Measurements from ENCODE around the gene IFNA4. TPM values are rescaled to one million over a fixed set of nuclear protein-coding genes. Genes with fewer than 3 reads are reported as not detected.

Gene IFNA4
- not detected in 5 replicates for total RNA-seq (2022; extraction: Qiagen RNA extraction; ENCODE audit: low read depth)

DNA sequence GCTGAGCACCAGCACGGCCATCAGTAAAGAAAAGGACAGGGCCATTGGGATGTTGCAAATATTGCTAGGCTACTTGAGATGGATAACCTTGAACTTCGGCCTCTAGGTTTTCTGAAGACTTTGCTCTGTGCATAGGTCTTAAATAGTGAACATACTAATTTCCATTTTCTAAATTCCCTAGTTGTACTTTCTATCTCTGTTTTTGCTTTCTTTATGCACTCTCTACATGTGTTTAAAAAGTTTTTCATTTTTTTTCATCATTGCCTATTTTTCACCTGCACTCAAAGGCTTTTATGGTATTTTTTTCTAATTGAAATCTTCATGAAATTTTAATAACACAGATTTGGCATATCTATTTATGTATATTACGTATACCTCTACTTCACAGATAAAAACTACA is at the start of gene IFNA4:
Gene IFNA4 (minus strand): TSS at position 101 of the 400 bp plus-strand sequence. CDS start 56 bp downstream, at position 45.

DNA sequence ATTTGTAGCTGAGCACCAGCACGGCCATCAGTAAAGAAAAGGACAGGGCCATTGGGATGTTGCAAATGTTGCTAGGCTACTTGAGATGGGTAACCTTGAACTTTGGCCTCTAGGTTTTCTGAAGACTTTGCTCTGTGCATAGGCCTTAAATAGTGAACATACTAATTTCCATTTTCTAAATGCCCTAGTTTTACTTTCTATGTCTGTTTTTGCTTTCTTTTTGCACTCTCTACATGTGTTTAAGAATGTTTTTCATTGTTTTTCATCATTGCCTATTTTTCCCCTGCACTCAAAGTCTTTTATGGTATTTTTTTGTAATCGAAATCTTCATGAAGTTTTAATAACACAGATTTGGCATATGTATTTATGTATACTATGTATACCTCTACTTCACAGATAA is 40.7 kb upstream of the IFNA4 start, which contains the start of gene IFNA17:
Gene IFNA17 (minus strand): TSS at position 101 of the 400 bp plus-strand sequence. CDS start 49 bp downstream, at position 52.

DNA sequence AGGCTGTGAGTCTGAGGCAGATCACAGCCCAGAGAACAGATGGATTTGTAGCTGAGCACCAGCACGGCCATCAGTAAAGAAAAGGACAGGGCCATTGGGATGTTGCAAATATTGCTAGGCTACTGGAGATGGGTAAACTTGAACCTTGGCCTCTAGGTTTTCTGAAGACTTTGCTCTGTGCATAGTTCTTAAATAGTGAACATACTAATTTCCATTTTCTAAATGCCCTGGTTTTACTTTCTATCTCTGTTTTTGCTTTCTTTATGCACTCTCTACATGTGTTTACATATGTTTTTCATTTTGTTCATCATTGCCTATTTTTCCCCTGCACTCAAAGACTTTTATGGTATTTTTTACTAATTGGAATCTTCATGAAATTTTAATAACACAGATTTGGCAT is 29.8 kb upstream of the IFNA4 start, which contains the start of gene IFNA16:
Gene IFNA16 (minus strand): TSS at position 101 of the 400 bp plus-strand sequence. CDS start 6 bp downstream, at position 95.

DNA sequence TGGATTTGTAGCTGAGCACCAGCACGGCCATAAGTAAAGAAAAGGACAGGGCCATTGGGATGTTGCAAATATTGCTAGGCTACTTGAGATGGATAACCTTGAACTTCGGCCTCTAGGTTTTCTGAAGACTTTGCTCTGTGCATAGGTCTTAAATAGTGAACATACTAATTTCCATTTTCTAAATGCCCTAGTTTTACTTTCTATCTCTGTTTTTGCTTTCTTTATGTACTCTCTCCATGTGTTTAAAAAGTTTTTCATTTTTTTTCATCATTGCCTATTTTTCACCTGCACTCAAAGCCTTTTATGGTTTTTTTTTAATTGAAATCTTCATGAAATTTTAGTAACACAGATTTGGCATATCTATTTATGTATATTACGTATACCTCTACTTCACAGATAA is 19.7 kb upstream of the IFNA4 start, which contains the start of gene IFNA10:
Gene IFNA10 (minus strand): TSS at position 101 of the 400 bp plus-strand sequence. CDS start 46 bp downstream, at position 55.

DNA sequence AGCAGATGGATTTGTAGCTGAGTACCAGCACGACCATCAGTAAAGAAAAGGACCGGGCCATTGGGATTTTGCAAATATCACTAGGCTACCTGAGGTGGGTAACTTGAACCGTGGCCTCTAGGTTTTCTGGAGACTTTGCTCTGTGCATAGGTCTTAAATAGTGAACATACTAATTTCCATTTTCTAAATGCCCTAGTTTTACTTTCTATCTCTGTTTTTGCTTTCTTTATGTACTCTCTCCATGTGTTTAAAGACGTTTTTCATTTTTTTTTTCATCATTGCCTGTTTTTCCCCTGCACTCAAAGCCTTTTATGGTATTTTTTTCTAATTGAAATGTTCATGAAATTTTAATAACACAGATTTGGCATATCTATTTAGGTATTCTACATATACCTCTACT is 14.7 kb upstream of the IFNA4 start, which contains the start of gene IFNA7:
Gene IFNA7 (minus strand): TSS at position 101 of the 400 bp plus-strand sequence. CDS start 40 bp downstream, at position 61.

DNA sequence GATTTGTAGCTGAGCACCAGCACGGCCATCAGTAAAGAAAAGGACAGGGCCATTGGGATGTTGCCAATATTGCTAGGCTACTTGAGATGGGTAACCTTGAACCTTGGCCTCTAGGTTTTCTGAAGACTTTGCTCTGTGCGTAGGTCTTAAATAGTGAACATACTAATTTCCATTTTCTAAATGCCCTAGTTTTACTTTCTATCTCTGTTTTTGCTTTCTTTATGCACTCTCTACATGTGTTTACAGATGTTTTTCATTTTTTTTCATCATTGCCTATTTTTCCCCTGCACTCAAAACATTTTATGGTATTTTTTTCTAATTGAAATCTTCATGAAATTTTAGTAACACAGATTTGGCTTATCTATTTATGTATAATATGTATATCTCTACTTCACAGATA is 20.8 kb downstream of the IFNA4 start, which contains the start of gene IFNA21:
Gene IFNA21 (minus strand): TSS at position 101 of the 400 bp plus-strand sequence. CDS start 48 bp downstream, at position 53.

DNA sequence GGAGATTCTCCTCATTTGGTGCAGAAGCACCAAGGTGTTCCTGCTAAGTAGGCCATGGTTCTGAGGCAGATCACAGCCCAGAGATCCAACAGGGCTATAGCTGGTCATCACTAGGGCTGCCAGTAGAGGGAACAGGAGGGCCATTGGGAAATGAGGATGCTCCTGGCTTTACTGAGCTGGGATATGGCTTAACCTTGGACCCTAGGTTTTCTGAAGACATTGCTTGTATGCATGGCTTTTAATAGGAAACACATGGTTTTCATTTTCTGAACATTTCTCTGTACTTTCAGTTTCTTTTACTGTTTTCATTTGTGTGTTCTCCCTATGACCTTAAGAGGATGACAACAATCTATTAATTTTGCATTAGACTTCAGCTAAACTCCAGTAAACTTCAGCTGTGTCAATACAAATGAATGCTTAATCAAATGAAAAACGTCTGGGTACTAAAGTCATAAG is 45.9 kb downstream of the IFNA4 start, which contains the start of gene IFNW1:
Gene IFNW1 (minus strand): TSS at position 406 of the 456 bp plus-strand sequence. CDS start 262 bp downstream, at position 144.

Other genes with a start within 250 kb of the IFNA4 start
- gene HACD4, start 155.9 kb downstream of the IFNA4 start, total RNA-seq (2022; extraction: Qiagen RNA extraction; ENCODE audit: low read depth), result 1.0 to 1.6 TPM (median 1.1 TPM) in 5 replicates
- gene IFNB1, start 109.6 kb downstream of the IFNA4 start, total RNA-seq (2022; extraction: Qiagen RNA extraction; ENCODE audit: low read depth), result not detected in 5 replicates
- gene IFNW1, start 45.8 kb downstream of the IFNA4 start, total RNA-seq (2022; extraction: Qiagen RNA extraction; ENCODE audit: low read depth), result not detected in 5 replicates
- not detected in 5 replicates for gene IFNA21, start 20.9 kb downstream of the IFNA4 start, total RNA-seq (2022; extraction: Qiagen RNA extraction; ENCODE audit: low read depth)
- not detected in 5 replicates for gene IFNA7, start 14.6 kb upstream of the IFNA4 start, total RNA-seq (2022; extraction: Qiagen RNA extraction; ENCODE audit: low read depth)
- not detected in 5 replicates for gene IFNA10, start 19.6 kb upstream of the IFNA4 start, total RNA-seq (2022; extraction: Qiagen RNA extraction; ENCODE audit: low read depth)
- not detected in 5 replicates for gene IFNA16, start 29.7 kb upstream of the IFNA4 start, total RNA-seq (2022; extraction: Qiagen RNA extraction; ENCODE audit: low read depth)
- gene IFNA17, start 40.6 kb upstream of the IFNA4 start, total RNA-seq (2022; extraction: Qiagen RNA extraction; ENCODE audit: low read depth), result not detected in 5 replicates
- gene IFNA14, start 52.4 kb upstream of the IFNA4 start, total RNA-seq (2022; extraction: Qiagen RNA extraction; ENCODE audit: low read depth), result not detected in 5 replicates
- gene IFNA5, start 117.7 kb upstream of the IFNA4 start, total RNA-seq (2022; extraction: Qiagen RNA extraction; ENCODE audit: low read depth), result not detected in 5 replicates
- 15.0 to 20.4 TPM (median 17.7 TPM) in 5 replicates for gene KLHL9, start 147.8 kb upstream of the IFNA4 start, total RNA-seq (2022; extraction: Qiagen RNA extraction; ENCODE audit: low read depth)
- not detected in 5 replicates for gene IFNA6, start 163.3 kb upstream of the IFNA4 start, total RNA-seq (2022; extraction: Qiagen RNA extraction; ENCODE audit: low read depth)
- not detected in 5 replicates for gene IFNA13, start 180.5 kb upstream of the IFNA4 start, total RNA-seq (2022; extraction: Qiagen RNA extraction; ENCODE audit: low read depth)
- not detected in 5 replicates for gene IFNA2, start 197.8 kb upstream of the IFNA4 start, total RNA-seq (2022; extraction: Qiagen RNA extraction; ENCODE audit: low read depth)
- not detected in 5 replicates for gene IFNA8, start 221.5 kb upstream of the IFNA4 start, total RNA-seq (2022; extraction: Qiagen RNA extraction; ENCODE audit: low read depth)

Data from A549 treated with DMSO at 1 μM for 4 hours (cell line).